GM23338 (cell line): Measurements from ENCODE around the gene MKRN2OS.

Experiments
- CREB1 ChIP-seq: fragments of 250-450 bp; sonication (Bioruptor Pico); IDR thresholded peaks from 2 replicates; pipeline ENCODE4 v1.5.0; 2020; ENCODE audit warnings: low read depth, mild to moderate bottlenecking, moderate library complexity
- EZH2 ChIP-seq: fragments of 200-600 bp; sonication (generic); IDR thresholded peaks from one replicate; pipeline ENCODE4 v1.8.0; 2017; ENCODE audit warnings: antibody characterized with exemption, mild to moderate bottlenecking, low read depth; ENCODE audit not compliant: unreplicated experiment
- EZH2phosphoT487 ChIP-seq: fragments of 200-600 bp; sonication (generic); IDR thresholded peaks from one replicate; pipeline ENCODE4 v1.8.1; 2018; ENCODE audit warnings: antibody characterized with exemption; ENCODE audit not compliant: unreplicated experiment
- JUNB ChIP-seq: IDR thresholded peaks from one replicate; pipeline ENCODE4 v1.6.1; 2016; ENCODE audit warnings: antibody characterized with exemption; ENCODE audit not compliant: unreplicated experiment
- NANOG ChIP-seq: IDR thresholded peaks from 2 replicates; pipeline ENCODE4 v1.6.1; 2016; ENCODE audit warnings: antibody characterized with exemption, borderline replicate concordance
- POLR2AphosphoS5 ChIP-seq: IDR thresholded peaks from 2 replicates; pipeline ENCODE4 v1.6.1; 2016; ENCODE audit warnings: antibody characterized with exemption, low read depth
- STAT1 ChIP-seq: IDR thresholded peaks from one replicate; pipeline ENCODE4 v1.6.1; 2016; ENCODE audit warnings: antibody characterized with exemption; ENCODE audit not compliant: unreplicated experiment
- ZNF331 ChIP-seq: fragments of 250-450 bp; sonication (Bioruptor Pico); IDR thresholded peaks from 2 replicates; pipeline ENCODE4 v1.5.0; 2020; ENCODE audit warnings: low read depth, mild to moderate bottlenecking, moderate library complexity
- TF ChIP-seq, protein P1 (sequence below), 2 experiments: fragments of 200-600 bp in 1 of 2; sonication (generic) in 1 of 2; conservative IDR thresholded peaks; 2 replicates each; pipeline versions ENCODE4 v1.5.1 to v1.6.1; 2016 to 2017; ENCODE audit warnings: antibody characterized with exemption in 2 of 2, low read depth in 2 of 2, mild to moderate bottlenecking in 2 of 2, moderate library complexity in 1 of 2
- TF ChIP-seq, protein P2 (sequence below): IDR thresholded peaks from one replicate; pipeline ENCODE4 v1.6.1; 2018; ENCODE audit warnings: antibody characterized with exemption; ENCODE audit not compliant: unreplicated experiment
- TF ChIP-seq, protein P3 (sequence below): IDR thresholded peaks from 2 replicates; pipeline ENCODE4 v1.6.1; 2016; ENCODE audit warnings: antibody characterized with exemption
- TF ChIP-seq, protein P4 (sequence below): fragments of 250-450 bp; sonication (Bioruptor Pico); IDR thresholded peaks from 2 replicates; pipeline ENCODE4 v1.5.0; 2020; ENCODE audit warnings: mild to moderate bottlenecking, moderate library complexity

DNA sequence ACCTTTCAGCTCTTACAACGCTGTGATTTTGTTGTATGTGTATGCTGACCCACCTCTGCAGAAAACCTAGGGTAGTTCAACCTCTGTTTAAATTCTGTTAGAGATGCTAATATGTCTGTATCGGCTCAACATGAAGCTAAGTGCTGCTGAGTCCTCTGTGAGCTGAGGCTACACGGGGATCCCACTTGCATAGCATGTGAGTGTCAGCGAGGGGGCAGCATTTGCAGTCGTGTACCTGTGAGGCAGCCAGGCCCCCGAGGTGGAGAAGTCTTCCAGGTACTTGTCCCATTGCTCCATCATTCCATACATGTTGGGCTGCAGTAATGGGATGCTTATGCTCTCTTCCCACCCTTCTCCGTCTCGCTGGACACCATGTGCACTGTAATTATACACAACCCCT is 3.7 kb downstream of the MKRN2OS start:
- TF ChIP-seq, protein P1, sequence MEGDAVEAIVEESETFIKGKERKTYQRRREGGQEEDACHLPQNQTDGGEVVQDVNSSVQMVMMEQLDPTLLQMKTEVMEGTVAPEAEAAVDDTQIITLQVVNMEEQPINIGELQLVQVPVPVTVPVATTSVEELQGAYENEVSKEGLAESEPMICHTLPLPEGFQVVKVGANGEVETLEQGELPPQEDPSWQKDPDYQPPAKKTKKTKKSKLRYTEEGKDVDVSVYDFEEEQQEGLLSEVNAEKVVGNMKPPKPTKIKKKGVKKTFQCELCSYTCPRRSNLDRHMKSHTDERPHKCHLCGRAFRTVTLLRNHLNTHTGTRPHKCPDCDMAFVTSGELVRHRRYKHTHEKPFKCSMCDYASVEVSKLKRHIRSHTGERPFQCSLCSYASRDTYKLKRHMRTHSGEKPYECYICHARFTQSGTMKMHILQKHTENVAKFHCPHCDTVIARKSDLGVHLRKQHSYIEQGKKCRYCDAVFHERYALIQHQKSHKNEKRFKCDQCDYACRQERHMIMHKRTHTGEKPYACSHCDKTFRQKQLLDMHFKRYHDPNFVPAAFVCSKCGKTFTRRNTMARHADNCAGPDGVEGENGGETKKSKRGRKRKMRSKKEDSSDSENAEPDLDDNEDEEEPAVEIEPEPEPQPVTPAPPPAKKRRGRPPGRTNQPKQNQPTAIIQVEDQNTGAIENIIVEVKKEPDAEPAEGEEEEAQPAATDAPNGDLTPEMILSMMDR (conservative IDR thresholded peaks at IDR 0.05; ENCODE audit: low read depth in 2 of 2) = peak; percentile 44 to 70
- TF ChIP-seq POLR2AphosphoS5 (no peak), EZH2 (no peak), CREB1 (CRISPR knock-in tag) (no peak), JUNB (no peak), STAT1 (no peak), EZH2phosphoT487 (no peak), ZNF331 (no peak), NANOG (no peak)
- TF ChIP-seq, protein P2, sequence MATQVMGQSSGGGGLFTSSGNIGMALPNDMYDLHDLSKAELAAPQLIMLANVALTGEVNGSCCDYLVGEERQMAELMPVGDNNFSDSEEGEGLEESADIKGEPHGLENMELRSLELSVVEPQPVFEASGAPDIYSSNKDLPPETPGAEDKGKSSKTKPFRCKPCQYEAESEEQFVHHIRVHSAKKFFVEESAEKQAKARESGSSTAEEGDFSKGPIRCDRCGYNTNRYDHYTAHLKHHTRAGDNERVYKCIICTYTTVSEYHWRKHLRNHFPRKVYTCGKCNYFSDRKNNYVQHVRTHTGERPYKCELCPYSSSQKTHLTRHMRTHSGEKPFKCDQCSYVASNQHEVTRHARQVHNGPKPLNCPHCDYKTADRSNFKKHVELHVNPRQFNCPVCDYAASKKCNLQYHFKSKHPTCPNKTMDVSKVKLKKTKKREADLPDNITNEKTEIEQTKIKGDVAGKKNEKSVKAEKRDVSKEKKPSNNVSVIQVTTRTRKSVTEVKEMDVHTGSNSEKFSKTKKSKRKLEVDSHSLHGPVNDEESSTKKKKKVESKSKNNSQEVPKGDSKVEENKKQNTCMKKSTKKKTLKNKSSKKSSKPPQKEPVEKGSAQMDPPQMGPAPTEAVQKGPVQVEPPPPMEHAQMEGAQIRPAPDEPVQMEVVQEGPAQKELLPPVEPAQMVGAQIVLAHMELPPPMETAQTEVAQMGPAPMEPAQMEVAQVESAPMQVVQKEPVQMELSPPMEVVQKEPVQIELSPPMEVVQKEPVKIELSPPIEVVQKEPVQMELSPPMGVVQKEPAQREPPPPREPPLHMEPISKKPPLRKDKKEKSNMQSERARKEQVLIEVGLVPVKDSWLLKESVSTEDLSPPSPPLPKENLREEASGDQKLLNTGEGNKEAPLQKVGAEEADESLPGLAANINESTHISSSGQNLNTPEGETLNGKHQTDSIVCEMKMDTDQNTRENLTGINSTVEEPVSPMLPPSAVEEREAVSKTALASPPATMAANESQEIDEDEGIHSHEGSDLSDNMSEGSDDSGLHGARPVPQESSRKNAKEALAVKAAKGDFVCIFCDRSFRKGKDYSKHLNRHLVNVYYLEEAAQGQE = no peak
- TF ChIP-seq, protein P3, sequence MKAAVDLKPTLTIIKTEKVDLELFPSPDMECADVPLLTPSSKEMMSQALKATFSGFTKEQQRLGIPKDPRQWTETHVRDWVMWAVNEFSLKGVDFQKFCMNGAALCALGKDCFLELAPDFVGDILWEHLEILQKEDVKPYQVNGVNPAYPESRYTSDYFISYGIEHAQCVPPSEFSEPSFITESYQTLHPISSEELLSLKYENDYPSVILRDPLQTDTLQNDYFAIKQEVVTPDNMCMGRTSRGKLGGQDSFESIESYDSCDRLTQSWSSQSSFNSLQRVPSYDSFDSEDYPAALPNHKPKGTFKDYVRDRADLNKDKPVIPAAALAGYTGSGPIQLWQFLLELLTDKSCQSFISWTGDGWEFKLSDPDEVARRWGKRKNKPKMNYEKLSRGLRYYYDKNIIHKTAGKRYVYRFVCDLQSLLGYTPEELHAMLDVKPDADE = no peak
- TF ChIP-seq, protein P4, sequence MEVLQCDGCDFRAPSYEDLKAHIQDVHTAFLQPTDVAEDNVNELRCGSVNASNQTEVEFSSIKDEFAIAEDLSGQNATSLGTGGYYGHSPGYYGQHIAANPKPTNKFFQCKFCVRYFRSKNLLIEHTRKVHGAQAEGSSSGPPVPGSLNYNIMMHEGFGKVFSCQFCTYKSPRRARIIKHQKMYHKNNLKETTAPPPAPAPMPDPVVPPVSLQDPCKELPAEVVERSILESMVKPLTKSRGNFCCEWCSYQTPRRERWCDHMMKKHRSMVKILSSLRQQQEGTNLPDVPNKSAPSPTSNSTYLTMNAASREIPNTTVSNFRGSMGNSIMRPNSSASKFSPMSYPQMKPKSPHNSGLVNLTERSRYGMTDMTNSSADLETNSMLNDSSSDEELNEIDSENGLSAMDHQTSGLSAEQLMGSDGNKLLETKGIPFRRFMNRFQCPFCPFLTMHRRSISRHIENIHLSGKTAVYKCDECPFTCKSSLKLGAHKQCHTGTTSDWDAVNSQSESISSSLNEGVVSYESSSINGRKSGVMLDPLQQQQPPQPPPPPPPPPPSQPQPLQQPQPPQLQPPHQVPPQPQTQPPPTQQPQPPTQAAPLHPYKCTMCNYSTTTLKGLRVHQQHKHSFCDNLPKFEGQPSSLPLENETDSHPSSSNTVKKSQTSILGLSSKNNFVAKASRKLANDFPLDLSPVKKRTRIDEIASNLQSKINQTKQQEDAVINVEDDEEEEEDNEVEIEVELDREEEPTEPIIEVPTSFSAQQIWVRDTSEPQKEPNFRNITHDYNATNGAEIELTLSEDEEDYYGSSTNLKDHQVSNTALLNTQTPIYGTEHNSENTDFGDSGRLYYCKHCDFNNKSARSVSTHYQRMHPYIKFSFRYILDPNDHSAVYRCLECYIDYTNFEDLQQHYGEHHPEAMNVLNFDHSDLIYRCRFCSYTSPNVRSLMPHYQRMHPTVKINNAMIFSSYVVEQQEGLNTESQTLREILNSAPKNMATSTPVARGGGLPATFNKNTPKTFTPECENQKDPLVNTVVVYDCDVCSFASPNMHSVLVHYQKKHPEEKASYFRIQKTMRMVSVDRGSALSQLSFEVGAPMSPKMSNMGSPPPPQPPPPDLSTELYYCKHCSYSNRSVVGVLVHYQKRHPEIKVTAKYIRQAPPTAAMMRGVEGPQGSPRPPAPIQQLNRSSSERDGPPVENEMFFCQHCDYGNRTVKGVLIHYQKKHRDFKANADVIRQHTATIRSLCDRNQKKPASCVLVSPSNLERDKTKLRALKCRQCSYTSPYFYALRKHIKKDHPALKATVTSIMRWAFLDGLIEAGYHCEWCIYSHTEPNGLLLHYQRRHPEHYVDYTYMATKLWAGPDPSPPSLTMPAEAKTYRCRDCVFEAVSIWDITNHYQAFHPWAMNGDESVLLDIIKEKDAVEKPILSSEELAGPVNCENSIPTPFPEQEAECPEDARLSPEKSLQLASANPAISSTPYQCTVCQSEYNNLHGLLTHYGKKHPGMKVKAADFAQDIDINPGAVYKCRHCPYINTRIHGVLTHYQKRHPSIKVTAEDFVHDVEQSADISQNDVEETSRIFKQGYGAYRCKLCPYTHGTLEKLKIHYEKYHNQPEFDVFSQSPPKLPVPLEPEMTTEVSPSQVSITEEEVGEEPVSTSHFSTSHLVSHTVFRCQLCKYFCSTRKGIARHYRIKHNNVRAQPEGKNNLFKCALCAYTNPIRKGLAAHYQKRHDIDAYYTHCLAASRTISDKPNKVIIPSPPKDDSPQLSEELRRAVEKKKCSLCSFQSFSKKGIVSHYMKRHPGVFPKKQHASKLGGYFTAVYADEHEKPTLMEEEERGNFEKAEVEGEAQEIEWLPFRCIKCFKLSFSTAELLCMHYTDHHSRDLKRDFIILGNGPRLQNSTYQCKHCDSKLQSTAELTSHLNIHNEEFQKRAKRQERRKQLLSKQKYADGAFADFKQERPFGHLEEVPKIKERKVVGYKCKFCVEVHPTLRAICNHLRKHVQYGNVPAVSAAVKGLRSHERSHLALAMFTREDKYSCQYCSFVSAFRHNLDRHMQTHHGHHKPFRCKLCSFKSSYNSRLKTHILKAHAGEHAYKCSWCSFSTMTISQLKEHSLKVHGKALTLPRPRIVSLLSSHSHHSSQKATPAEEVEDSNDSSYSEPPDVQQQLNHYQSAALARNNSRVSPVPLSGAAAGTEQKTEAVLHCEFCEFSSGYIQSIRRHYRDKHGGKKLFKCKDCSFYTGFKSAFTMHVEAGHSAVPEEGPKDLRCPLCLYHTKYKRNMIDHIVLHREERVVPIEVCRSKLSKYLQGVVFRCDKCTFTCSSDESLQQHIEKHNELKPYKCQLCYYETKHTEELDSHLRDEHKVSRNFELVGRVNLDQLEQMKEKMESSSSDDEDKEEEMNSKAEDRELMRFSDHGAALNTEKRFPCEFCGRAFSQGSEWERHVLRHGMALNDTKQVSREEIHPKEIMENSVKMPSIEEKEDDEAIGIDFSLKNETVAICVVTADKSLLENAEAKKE (CRISPR knock-in tag) = no peak
